AML-193 (cell line): ENCODE results near the gene MYO18A.
"Not testable (repeated sequence)": the region's sequence is repeated elsewhere in the genome, so short reads cannot be mapped to it uniquely, and the experiment has no call there.

Source experiments
- DNase-seq, 2 experiments: peaks; one replicate each; lab custom pipeline; 2025; lab: John Stamatoyannopoulos, UW

Gene MYO18A

DNA sequence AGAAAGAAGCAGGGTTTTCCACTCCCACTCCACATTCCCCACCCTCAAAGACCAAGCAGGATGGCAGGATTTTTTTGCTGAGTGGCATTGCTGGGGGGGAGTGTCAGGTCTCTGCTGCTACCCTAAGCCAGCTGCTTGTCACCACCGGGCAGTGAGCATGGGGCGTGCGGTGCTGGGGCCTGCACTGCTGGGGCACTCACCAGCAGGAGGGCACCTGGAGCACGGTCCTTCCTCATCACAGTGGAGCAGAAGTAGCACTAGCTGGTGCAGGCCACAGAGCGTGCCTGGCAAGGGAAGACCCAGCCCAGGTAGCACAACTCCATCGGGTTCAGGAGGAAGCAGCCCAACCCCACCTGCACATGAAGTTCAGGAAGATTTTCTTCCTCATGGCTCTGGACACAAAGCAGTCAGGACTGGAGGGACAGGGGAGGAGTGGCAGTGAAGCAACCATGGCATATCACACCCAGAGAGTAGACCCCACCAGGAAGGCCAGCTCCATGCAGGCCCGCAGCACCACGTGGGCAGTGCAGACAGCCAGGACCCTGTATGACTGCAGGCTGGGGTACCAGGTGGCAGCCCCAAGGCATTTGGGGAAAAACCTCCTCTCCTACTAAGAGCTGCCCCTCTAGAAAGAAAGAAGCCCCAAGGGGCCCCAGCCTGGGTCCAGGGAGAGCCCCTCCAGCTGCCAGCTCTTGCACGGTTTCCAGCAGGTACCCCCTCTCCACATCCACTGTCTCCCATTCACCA, 16.7 kb upstream of the MYO18A start:
- no peak for DNase-seq

DNA sequence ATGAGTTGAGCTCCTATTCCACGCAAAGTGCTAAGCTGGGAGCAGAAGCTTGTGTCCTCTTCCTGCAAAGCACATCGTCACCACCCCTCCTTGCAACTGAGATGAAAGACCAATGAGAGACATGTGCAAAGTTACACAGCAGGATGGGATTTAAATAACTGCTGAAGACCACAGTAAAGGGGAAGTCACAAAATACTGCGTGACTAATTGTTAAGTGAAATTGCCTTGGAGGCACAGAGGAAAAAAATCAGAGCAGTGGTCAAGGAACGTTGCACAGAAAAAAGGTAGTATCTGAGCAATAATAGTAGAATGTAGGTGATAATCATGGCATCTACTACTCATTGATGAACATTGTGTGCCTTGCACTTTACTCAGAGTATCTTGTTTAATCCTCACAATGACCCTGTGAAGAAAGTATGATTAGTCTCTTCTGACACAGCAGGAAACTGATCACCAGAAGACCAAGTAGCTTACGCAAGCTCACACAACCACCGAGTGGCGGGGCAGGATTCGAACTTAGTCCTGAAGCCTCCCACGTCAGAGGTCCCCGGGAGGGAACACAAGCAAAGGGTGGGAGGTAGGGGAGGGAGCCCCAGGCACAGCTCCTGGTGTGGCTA, 15.4 kb upstream of the MYO18A start:
- peak; percentile 100 for DNase-seq

DNA sequence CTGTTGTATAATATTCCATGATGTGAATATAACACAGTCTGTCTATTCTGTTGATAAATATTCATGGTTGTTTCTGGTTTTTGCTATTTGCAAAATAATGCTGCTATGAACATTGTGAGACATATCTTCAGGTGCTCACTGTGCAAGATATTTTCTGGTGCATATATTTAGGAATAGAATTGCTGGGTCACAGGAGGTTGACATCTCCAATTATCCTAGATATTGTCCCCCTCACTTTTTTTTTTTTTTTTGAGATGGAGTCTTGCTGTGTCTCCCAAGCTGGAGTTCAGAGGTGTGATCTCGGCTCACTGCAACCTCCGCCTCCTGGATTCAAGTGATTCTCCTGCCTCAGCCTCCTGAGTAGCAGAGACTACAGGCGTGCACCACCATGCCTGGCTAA, 14.5 kb upstream of the MYO18A start:
- no peak for DNase-seq

DNA sequence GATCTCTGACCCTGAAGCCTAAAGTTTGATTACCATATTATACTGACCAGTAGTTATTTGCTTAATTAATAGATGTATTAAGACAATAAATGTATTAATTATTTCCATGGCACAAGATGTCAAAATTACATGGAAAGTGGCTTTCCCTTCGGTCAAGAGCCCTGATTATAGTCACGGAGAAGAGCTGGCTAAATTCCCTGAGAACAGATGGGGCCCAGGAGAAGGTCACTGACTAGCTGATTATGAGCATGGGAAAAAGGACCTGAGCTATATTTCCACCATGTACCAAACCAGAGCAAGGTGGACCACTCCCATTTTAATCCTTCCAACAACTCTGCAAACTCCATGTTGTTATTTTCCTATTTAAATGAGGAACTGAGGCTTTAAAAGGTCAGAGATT, 12.9 kb upstream of the MYO18A start:
- DNase-seq = no peak

DNA sequence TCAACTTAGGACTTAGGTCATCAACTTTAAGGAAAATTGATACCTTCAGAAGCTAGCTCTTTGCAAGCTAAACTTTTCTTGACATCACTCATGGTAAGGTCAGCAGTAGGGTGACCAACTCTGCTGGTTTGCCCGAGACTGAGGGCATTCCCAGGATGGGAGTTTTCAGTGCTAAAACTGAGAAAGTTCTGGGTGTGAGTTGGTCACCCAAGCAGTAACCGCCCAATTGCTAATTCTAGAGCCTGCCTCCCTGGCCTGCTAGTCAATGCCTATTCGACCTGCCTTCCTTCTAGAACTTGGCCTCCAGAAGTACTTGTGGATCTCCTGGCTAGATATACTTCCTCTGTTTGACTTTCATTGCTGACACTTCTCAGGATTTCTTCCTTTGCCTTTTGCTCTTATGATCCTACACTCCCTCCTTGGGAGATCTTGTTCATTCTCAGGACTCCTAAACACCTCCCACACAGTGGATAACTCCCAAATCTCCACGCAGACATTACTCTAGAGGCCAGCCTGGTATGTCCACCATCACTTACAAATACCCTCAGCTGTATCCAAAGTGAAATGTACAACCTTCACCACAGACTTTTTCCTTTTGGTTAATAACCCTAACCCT, 10.5 kb upstream of the MYO18A start:
- no peak for DNase-seq

DNA sequence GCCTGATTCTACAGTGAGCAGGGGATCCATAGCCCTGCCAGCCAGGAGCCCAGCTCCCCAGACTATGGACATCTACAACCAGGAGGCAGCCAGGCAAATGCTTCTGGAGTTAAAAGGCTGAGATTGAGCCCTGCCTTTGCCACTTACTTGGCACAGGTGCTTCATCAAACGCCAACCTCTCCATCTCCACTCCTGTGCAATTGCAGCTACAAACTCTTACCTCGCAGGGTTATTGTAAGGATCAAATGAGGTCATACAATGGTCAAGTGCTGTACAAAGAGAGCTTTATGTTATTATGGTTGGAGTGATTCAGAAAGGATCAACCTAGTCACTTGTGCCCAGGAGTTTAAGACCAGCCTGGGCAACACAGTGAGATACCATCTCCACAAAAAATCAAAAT, 9.8 kb upstream of the MYO18A start:
- no peak for DNase-seq

DNA sequence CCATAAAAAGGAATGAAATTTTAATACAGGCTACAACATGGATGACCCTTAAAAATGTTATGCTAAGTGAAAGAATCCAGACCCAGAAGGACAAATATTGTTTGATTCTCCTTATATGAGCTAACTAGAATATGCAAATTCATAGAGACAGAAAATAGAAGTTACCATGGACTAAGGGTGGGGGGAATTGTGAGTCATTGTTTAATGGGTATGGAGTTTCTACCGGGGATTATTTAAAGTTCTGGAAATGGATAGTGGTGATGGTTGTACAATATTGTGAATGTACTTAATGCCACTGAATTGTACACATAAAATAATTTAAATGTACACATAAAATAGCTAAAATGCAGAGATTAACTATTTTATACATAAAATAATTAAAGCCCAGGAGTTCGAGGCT, 9.2 kb upstream of the MYO18A start:
- DNase-seq = no peak

DNA sequence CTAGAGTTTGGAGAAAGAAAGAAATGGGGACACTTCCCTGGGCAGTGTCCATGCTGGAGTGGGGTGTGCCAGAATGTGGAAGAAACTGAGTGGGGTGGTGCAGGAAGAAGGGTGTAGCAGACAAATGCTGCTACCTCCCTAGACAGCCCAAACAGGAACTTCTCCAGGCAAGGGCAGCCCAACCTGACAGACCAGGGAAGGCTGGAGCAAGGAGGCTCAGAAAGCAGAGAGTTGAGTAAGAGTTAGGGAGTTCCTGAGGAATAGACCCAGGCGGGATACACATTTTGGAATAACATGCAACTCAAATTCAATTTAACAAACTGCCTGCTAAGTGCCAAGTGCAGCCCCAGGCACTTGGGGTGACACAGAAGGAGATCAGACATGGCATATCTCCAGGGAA, 1.0 kb upstream of the MYO18A start:
- DNase-seq = peak in 1 of 2 experiments; percentile 5

DNA sequence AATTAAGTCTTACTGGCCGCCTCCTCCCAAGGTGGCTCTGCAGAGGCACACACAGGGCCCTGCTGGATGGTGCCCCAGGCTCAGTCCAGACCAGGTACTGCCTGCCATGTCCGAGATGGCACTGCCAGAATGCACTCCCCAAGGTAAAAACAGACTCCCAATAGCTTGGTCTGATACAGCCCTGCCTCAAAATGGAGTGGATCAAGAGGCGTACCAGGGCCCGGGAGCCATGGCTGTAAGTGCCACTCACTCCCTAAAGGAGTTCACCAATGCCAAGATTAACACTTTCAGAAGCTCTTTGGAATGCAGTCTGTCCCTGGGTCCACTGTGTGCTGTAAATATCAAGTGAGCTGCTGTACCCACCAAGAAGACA, 576 bp upstream of the MYO18A start:
- DNase-seq = no peak

DNA sequence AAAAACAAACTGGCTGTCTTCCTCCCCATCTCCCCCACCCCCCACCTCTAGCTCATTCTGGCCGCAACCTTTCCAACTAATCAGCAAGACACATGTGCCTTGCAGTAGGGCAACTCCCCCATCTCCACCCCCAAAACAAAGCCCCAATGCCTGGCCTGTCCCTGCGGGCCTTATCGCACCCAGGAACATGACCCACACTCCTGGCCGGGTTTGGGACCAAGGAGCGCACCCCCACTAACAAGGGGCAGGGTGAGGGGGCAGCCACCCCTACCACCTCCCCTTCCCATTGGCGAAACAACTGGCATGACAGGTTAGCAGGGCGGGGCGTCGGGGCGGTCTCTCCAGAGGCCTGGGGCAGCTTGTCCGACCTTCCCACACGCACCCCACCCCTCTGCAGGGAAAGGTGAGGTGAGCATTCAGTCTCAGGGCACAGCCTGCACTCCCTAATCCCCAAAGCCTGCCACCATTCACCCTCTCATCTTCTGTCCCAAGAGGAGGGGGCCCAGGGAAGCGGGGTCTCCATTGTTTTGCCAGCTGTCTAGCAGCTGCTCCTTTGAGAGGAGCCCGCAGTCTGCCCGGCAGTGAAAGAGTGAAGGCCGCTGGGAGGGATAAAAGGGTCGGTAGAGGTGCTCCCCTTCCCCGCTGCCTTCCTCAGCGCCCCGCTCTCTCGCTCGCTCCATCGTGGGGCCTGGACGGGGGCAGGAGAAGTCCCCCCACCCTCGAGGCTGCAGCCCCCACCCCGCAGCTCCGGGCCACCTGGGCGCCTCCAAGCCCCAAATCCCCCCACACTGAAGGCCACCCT, 765 bp downstream of the MYO18A start:
- peak in 1 of 2 experiments; percentile 14 for DNase-seq

DNA sequence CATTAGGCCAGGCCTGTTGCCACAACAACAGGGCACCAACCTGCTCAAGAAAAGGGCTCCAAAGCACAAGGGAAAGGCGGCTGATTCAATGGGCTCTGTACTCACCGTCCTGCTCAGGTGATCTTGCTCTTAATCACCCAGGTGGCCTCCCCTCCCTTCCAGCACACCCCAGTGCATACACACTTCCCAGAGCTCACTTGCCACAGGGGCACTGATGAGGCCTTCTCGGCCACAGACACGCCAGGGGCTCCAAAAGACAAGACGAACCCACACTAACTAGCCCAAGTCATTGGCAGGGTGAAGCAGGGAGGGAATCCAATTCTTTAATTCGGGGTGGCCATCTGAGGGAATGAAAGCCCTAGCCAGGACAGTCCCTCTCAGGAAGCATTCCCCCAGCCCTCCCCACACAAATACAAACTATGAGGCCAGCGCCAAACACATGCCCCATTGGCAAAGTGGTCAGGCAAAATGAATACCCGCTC, 1.4 kb downstream of the MYO18A start:
- DNase-seq = no peak

DNA sequence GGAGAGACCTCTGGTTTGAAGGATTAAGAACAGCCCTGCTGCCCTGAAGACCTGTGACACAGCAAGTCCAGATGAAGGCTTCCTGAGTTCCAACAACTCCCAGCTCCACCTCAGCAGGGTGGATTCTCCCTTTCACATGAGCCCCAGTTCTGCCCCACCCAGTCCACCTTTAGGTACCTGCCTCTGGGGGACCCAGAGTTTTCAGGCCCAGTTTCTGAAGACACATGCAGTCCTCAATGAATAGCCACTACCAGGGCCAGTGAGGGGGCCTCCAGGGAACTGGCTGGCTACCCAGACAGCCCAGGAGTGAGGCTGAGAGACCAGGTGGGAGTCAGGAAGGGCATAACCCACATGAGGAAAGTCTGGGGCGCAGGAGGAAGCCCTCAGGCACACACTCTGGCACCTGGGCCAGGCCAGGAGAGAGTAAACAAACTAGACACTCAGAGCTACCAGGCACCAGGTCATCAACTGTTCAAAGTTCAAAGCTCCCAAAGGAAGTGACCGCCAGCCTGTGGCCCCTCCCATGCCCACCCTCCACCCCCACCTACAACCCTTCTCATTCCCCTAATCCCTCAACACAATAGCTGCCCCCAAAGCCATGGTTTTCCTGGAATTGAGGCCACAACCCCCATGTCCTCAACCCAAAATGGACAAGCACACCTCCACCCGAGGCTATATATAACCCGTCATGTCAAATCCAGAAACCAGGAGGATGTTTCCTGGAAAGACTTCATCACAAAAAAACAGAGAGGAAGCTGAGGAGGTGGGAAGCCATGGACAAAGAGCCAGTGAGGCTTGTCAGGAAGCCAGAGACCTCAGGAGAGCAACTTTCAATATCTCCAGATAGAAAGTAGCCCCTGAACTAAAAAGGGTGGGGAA, 2.1 kb downstream of the MYO18A start:
- no peak for DNase-seq

DNA sequence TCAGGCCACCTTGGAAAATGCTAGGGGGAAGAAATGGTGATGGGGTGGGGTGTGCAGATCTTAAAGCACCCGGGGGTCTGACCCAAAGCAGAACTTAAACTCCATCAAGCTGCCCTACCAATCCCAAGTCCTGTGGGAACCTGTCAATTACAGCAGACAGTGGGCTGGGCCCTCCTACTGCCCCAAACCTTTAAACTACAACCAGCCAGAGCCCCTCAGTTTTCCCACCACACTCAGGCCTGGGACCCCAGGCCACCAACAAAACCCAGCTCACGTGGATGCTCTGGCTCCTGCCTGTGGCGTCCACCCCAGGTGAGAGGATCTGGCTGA, 2.7 kb downstream of the MYO18A start:
- DNase-seq = no peak

DNA sequence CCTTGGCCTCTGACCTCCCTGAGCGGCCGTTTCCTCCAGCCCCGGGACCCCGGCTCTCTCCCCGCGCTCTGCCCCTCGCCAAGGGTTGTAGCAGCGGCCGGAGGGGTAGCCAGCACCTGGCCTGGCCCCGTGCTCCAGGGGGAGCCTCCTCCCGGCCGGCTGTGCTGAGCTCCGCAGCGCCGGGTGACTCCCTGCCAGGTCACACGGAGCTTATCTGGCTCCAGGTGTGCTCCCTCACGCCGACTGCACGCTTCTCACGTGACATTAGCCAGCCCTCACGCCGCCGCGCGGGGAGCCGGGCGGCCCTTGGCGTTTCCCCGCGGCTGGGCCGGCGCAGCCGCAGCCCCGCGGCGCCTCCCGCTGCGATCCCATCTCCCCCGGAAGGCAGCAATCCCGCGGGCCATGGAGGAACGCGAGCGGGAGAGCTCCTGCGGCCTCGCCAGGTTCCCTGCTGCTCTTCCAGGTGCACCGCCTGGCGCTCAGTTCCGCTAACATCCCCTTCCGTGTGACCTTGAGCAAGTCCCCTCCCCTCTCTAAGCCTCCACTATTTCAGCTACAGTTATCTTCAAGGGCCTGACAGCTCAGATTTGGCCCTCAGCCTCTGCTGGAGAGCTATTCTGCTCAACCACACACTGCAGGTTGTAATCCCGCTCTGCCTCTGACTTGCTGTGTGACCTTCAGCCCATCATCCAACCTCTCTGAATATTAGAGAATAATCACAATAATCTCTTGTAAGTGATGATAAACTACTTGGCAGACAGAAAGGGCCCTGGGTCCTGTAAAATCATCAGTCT, 3.4 kb downstream of the MYO18A start:
- DNase-seq = peak; percentile 56 to 64

DNA sequence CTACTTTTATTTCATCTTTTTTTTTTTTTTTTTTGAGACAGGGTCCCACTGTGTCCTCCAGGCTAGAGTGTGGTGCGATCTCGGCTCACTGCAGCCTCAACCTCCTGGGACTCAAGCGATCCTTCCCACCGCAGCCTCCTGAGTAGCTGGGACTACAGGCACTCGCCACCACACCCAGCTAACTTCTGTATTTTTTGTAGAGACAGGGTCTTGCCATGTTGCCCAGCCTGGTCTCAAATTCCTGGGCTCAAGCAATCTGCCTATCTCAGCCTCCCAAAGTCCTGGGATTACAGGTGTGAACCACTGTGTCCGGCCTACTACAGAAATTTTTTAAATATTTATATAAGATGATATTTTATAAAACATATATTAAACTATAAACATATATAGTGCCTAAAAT, 4.8 kb downstream of the MYO18A start:
- DNase-seq = no peak

DNA sequence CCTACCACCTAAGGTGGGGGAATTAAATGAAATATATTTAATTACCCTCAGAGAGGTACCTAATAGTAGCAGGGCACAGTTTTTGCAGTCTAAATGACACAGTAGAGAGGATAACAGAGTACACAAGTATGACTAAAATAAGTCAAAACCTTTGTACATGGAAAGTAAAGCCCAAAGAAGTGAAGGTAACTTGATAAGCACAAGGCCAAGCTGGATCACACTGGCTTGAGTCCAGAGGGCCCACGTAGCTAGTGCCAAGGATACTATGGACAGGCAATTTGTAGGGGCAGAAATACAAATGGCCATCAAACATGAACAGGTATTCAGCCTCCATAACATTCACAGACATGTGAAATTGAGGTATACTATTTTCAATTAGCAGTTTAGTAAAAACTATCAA, 7.6 kb downstream of the MYO18A start:
- DNase-seq = no peak

DNA sequence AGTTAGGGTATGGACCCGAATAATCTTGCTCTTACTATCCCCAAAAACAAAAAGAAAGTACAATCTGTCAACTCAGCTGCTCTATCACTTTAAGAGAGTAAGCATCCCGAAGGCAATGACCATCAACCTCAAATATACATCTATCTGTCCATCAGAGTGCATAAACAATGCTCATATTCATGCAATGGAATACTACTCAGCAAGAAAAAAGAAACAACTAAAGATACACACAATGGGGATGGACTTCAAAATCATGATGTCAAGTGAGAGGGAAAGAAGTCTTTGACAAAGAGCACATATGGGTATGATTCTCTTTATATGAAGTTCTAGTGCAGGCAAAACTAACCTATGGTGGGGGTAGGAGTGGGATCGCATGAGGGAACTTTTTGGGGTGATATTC, 9.5 kb downstream of the MYO18A start:
- DNase-seq = no peak

DNA sequence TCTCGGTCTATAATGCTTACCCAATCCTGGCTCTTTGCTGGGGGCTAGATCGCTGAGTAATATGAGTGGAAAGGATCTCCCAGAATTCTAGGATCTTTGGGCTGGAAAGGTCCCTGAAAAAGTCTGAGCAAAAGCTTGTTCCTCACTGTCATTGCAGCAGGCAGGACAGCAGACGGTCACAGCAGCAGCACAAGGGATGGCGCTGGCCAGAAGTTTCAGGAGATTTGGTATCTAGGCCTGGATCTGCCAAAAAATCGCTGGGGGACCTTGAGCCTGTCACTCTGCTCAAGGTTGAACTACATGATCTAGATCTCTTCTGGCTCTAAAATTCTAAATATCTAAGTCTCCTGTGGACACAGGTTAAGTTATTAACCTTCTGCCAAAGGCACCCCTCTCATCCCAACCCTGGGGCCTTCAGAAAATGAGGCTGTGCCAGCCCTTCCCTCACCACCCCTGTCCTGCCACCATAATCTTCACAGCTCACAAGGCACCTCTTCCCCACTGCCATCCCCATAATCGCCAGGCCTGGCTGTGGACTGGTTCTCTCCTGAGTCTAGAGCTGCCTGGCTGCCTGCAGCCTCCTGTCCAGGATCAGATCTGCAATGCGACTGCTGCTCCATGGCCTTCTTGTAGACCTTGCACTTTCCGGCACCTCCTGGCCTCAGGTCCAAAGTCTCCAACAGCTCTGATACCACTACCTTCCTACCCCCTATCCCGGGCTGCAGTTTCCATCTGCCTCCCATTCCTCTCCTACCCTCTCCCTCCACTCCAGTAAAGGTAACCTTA, 10.2 kb downstream of the MYO18A start:
- DNase-seq = no peak

DNA sequence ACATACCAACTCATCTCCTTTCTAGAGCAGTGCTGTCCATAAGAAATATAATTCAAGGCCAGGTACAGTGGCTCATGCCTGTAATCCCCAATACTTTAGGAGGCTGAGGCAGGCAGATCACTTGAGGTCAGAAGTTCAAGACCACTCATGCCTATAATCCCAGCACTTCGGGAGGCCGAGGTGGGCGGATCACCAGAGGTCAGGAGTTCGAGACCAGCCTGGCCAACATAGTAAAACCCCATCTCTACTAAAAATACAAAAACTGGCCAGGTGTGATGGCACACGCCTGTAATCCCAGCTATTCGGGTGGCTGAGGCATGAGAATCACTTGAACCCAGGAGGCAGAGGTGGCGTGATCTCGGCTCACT, 11.5 kb downstream of the MYO18A start:
- not testable (repeated sequence) for DNase-seq

DNA sequence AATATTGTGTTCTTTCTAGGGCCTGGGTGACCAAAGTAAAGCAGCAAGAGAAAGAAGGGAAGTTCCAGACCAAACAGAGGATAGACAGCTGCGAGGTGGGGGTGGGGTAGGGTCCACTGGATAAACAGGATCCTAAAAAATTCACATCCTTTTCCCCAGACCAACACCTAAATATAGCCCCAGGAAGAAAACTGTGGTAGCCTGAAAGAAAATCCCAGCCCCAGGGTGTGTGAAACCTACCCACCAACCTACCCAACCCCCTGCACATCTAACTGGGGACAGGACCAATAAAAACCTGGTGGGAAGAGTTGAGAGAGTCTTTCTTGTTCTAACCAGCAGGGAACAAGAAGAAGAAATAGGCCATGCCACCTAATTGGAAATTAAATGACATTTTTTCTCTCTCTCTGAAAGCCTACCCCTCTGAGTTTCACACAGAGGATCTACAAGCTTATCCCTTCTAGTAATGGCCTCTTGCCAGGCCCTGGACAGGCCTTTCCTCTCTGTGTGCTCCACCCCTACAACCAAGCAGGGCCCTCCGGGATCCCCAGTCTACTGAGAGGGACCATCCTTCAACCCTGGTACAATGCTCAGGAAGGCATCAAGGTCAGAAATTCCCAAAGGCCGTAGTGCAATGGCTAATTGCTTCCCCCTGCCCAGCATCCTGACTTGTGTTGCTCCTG, 12.0 kb downstream of the MYO18A start:
- no peak for DNase-seq
